HEK293 (cell line): ENCODE results near the gene NPAS2.

Source experiments
- CTCF ChIP-seq: fragments of 450-650 bp; formaldehyde crosslinking; IDR thresholded peaks from 2 replicates; pipeline ENCODE4 v1.5.1; 2016; ENCODE audit warnings: missing biosample characterization, missing genetic modification characterization
- GLI2 ChIP-seq: fragments of 450-650 bp; formaldehyde crosslinking; IDR thresholded peaks from 2 replicates; pipeline ENCODE4; 2017; ENCODE audit warnings: missing biosample characterization, missing genetic modification characterization, low read depth, borderline replicate concordance
- PATZ1 ChIP-seq: fragments of 450-650 bp; formaldehyde crosslinking; IDR thresholded peaks from 2 replicates; pipeline ENCODE4 v1.5.1; 2016; ENCODE audit warnings: missing biosample characterization, missing genetic modification characterization
- YY1 ChIP-seq: fragments of 450-650 bp; formaldehyde crosslinking; IDR thresholded peaks from 2 replicates; pipeline ENCODE4 v1.5.1; 2018; ENCODE audit warnings: missing biosample characterization, missing genetic modification characterization
- ZIC2 ChIP-seq: fragments of 450-650 bp; formaldehyde crosslinking; IDR thresholded peaks from 2 replicates; pipeline ENCODE4 v1.5.1; 2016; ENCODE audit warnings: missing biosample characterization, missing genetic modification characterization
- ZNF140 ChIP-seq: fragments of 450-650 bp; formaldehyde crosslinking; IDR thresholded peaks from 2 replicates; pipeline ENCODE4 v1.5.1; 2016; ENCODE audit warnings: missing biosample characterization, missing genetic modification characterization
- ZNF24 ChIP-seq: fragments of 450-650 bp; formaldehyde crosslinking; IDR thresholded peaks from 2 replicates; pipeline ENCODE4 v1.5.1; 2016; ENCODE audit warnings: missing biosample characterization, missing genetic modification characterization
- ZNF501 ChIP-seq: fragments of 450-650 bp; formaldehyde crosslinking; IDR thresholded peaks from 2 replicates; pipeline ENCODE4 v1.5.1; 2016; ENCODE audit warnings: missing biosample characterization, missing genetic modification characterization
- TF ChIP-seq, protein P1 (sequence below): fragments of 450-650 bp; formaldehyde crosslinking; IDR thresholded peaks from 2 replicates; pipeline ENCODE4 v1.5.1; 2016; ENCODE audit warnings: missing biosample characterization, missing genetic modification characterization, low read depth
- TF ChIP-seq, protein P2 (sequence below): fragments of 450-650 bp; formaldehyde crosslinking; IDR thresholded peaks from 2 replicates; pipeline ENCODE4 v1.5.1; 2016; ENCODE audit warnings: missing biosample characterization, missing genetic modification characterization

DNA sequence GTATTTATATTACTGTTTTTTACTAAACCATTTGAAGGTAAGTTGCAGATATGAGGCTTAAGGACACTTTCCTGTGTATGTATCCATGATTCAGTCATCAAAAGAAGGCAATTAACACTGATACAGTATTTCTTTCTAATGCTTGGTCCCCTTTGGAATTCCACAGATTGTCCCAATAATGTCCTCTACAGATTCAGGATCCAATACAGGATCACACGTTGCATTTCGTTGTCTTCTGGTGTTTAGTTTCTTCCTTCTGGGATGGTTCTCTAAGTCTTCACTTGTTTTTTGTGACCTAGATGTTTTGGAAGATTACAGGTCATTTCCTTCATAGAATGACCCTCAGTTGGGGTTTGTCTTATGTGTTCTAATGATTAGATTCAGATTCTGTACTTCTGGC is 40.0 kb downstream of the NPAS2 start:
- TF ChIP-seq ZNF24 (tag by site-specific recombination): no peak
- TF ChIP-seq CTCF: no peak
- TF ChIP-seq, protein P1, sequence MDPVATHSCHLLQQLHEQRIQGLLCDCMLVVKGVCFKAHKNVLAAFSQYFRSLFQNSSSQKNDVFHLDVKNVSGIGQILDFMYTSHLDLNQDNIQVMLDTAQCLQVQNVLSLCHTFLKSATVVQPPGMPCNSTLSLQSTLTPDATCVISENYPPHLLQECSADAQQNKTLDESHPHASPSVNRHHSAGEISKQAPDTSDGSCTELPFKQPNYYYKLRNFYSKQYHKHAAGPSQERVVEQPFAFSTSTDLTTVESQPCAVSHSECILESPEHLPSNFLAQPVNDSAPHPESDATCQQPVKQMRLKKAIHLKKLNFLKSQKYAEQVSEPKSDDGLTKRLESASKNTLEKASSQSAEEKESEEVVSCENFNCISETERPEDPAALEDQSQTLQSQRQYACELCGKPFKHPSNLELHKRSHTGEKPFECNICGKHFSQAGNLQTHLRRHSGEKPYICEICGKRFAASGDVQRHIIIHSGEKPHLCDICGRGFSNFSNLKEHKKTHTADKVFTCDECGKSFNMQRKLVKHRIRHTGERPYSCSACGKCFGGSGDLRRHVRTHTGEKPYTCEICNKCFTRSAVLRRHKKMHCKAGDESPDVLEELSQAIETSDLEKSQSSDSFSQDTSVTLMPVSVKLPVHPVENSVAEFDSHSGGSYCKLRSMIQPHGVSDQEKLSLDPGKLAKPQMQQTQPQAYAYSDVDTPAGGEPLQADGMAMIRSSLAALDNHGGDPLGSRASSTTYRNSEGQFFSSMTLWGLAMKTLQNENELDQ (tag by site-specific recombination): no peak
- TF ChIP-seq PATZ1 (tag by site-specific recombination): no peak
- no peak for TF ChIP-seq ZIC2
- no peak for TF ChIP-seq ZNF501
- TF ChIP-seq ZNF140 (tag by site-specific recombination): no peak
- TF ChIP-seq GLI2 (tag by site-specific recombination): no peak
- TF ChIP-seq, protein P2, sequence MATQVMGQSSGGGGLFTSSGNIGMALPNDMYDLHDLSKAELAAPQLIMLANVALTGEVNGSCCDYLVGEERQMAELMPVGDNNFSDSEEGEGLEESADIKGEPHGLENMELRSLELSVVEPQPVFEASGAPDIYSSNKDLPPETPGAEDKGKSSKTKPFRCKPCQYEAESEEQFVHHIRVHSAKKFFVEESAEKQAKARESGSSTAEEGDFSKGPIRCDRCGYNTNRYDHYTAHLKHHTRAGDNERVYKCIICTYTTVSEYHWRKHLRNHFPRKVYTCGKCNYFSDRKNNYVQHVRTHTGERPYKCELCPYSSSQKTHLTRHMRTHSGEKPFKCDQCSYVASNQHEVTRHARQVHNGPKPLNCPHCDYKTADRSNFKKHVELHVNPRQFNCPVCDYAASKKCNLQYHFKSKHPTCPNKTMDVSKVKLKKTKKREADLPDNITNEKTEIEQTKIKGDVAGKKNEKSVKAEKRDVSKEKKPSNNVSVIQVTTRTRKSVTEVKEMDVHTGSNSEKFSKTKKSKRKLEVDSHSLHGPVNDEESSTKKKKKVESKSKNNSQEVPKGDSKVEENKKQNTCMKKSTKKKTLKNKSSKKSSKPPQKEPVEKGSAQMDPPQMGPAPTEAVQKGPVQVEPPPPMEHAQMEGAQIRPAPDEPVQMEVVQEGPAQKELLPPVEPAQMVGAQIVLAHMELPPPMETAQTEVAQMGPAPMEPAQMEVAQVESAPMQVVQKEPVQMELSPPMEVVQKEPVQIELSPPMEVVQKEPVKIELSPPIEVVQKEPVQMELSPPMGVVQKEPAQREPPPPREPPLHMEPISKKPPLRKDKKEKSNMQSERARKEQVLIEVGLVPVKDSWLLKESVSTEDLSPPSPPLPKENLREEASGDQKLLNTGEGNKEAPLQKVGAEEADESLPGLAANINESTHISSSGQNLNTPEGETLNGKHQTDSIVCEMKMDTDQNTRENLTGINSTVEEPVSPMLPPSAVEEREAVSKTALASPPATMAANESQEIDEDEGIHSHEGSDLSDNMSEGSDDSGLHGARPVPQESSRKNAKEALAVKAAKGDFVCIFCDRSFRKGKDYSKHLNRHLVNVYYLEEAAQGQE (tag by site-specific recombination): no peak
- no peak for TF ChIP-seq YY1 (tag by site-specific recombination)
